NT2/D1 (cell line): ENCODE measurements around the gene TRIM9.

Experiments
- DNase-seq: peaks from one replicate; pipeline ENCODE4 v3.0.0-alpha.2; 2011; ENCODE audit warnings: low read depth, low spot score
- H3K27me3 ChIP-seq: 2 replicates; pipeline ENCODE4 v1.6.0; 2011; ENCODE audit warnings: mild to moderate bottlenecking; ENCODE audit not compliant: insufficient read length, insufficient read depth
- H3K36me3 ChIP-seq: 2 replicates; pipeline ENCODE4 v1.6.1; 2011; ENCODE audit warnings: mild to moderate bottlenecking, low read length, mixed read lengths; ENCODE audit not compliant: insufficient read depth, insufficient read length
- H3K4me1 ChIP-seq: 2 replicates; pipeline ENCODE4 v1.5.1; 2011; ENCODE audit not compliant: insufficient read depth, insufficient read length
- H3K4me3 ChIP-seq: 2 replicates; pipeline ENCODE4 v1.5.1; 2011; ENCODE audit warnings: low read depth; ENCODE audit not compliant: insufficient read length
- H3K9ac ChIP-seq: 2 replicates; pipeline ENCODE4 v1.6.0; 2011; ENCODE audit warnings: low read depth; ENCODE audit not compliant: insufficient read length
- H3K9me3 ChIP-seq: 2 replicates; pipeline ENCODE4 v1.5.1; 2011; ENCODE audit warnings: mild to moderate bottlenecking, low read length; ENCODE audit not compliant: insufficient read depth
- SUZ12 ChIP-seq: IDR thresholded peaks from 2 replicates; pipeline ENCODE4 v1.6.1; 2011; ENCODE audit not compliant: insufficient read length, insufficient read depth; ENCODE audit errors: extremely low read depth
- YY1 ChIP-seq: IDR thresholded peaks from 2 replicates; pipeline ENCODE4 v1.6.1; 2011; ENCODE audit not compliant: insufficient read length, insufficient read depth
- ZNF274 ChIP-seq: IDR thresholded peaks from 2 replicates; pipeline ENCODE4 v1.6.1; 2011; ENCODE audit warnings: mild to moderate bottlenecking, low read depth, low read length

Gene TRIM9

GRCh38 chr14:51107801-51108200 lies 12.9 kb upstream of the TRIM9 start:
- H3K9me3 ChIP-seq, result no peaks in the 10 kb centered on the region
- no peaks in the 10 kb centered on the region for H3K36me3 ChIP-seq
- no peak overlapping the region for H3K9ac ChIP-seq
- no peak for DNase-seq
- no peak overlapping the region for H3K4me3 ChIP-seq
- H3K4me1 ChIP-seq, result no peaks in the 10 kb centered on the region
- no peak for TF ChIP-seq ZNF274
- TF ChIP-seq SUZ12, result no peak
- no peak for TF ChIP-seq YY1
- no peaks in the 10 kb centered on the region for H3K27me3 ChIP-seq

- no peaks in the 10 kb centered on the region for H3K4me1 ChIP-seq
- no peak overlapping the region for H3K4me3 ChIP-seq
- no peak overlapping the region for H3K9ac ChIP-seq
- no peaks in the 10 kb centered on the region for H3K9me3 ChIP-seq
- no peaks in the 10 kb centered on the region for H3K36me3 ChIP-seq
- DNase-seq, result no peak
- H3K27me3 ChIP-seq, result no peaks in the 10 kb centered on the region
- TF ChIP-seq ZNF274, result no peak
- TF ChIP-seq SUZ12, result no peak
- no peak for TF ChIP-seq YY1
These were observed 9.6 kb upstream of the TRIM9 start for GRCh38 chr14:51104467-51104866.

GRCh38 chr14:51097287-51097686 lies 2.4 kb upstream of the TRIM9 start:
- H3K4me1 ChIP-seq, result no peaks in the 10 kb centered on the region
- TF ChIP-seq YY1, result no peak
- no peak for TF ChIP-seq ZNF274
- no peak for TF ChIP-seq SUZ12
- H3K9ac ChIP-seq, result no peak overlapping the region
- peaks cover 42% of the 10 kb centered on the region for H3K27me3 ChIP-seq
- H3K36me3 ChIP-seq, result no peaks in the 10 kb centered on the region
- DNase-seq, result no peak
- no peak overlapping the region for H3K4me3 ChIP-seq
- no peaks in the 10 kb centered on the region for H3K9me3 ChIP-seq

GRCh38 chr14:51096870-51097269 lies 2.0 kb upstream of the TRIM9 start:
- no peak for DNase-seq
- Histone ChIP-seq H3K36me3 (no peaks in the 10 kb centered on the region), H3K4me1 (no peaks in the 10 kb centered on the region), H3K4me3 (no peak overlapping the region), H3K27me3 (peaks cover 46% of the 10 kb centered on the region), H3K9me3 (no peaks in the 10 kb centered on the region), H3K9ac (no peak overlapping the region)
- no peak for TF ChIP-seq SUZ12
- no peak for TF ChIP-seq YY1
- TF ChIP-seq ZNF274, result no peak

GRCh38 chr14:51095854-51096823 lies 1.2 kb upstream of the TRIM9 start:
- H3K9ac ChIP-seq, result peak overlapping the region; percentile 81
- H3K27me3 ChIP-seq, result peaks cover 50% of the 10 kb centered on the region
- DNase-seq, result no peak
- no peaks in the 10 kb centered on the region for H3K9me3 ChIP-seq
- no peak for TF ChIP-seq ZNF274
- no peak for TF ChIP-seq YY1
- no peak for TF ChIP-seq SUZ12
- no peaks in the 10 kb centered on the region for H3K36me3 ChIP-seq
- H3K4me1 ChIP-seq, result no peaks in the 10 kb centered on the region
- H3K4me3 ChIP-seq, result peak overlapping the region; percentile 47

GRCh38 chr14:51094282-51094821 lies 553 bp downstream of the TRIM9 start:
- Histone ChIP-seq H3K9me3 (no peaks in the 10 kb centered on the region), H3K9ac (peak overlapping the region; percentile 61), H3K4me1 (no peaks in the 10 kb centered on the region), H3K36me3 (no peaks in the 10 kb centered on the region), H3K4me3 (peak overlapping the region; percentile 51), H3K27me3 (peaks cover 51% of the 10 kb centered on the region)
- no peak for TF ChIP-seq SUZ12
- TF ChIP-seq YY1, result no peak
- TF ChIP-seq ZNF274, result no peak
- no peak for DNase-seq

GRCh38 chr14:51093371-51094281 lies 1.3 kb downstream of the TRIM9 start:
- Histone ChIP-seq H3K4me3 (peak overlapping the region; percentile 51), H3K4me1 (no peaks in the 10 kb centered on the region), H3K36me3 (no peaks in the 10 kb centered on the region), H3K9ac (peak overlapping the region; percentile 61), H3K9me3 (no peaks in the 10 kb centered on the region), H3K27me3 (peaks cover 51% of the 10 kb centered on the region)
- DNase-seq, result no peak
- TF ChIP-seq SUZ12 (peak; percentile 21), YY1 (no peak)
